ENCODE results near the gene SERPINB6. TPM values are rescaled to one million over a fixed set of nuclear protein-coding genes. Genes with fewer than 3 reads are reported as not detected.

Gene SERPINB6
- total RNA-seq, 1 experiment from 2014 or later, result 39.0 TPM

- no CpG with 5 or more reads among the region's 5 CpGs for WGBS (ENCODE audit: extremely low coverage, insufficient read length, low lambda C conversion rate)
- H3K56ac ChIP-seq (ENCODE audit: insufficient read length, low read depth, low read length), result no peak overlapping the region
- TF ChIP-seq, protein P1, sequence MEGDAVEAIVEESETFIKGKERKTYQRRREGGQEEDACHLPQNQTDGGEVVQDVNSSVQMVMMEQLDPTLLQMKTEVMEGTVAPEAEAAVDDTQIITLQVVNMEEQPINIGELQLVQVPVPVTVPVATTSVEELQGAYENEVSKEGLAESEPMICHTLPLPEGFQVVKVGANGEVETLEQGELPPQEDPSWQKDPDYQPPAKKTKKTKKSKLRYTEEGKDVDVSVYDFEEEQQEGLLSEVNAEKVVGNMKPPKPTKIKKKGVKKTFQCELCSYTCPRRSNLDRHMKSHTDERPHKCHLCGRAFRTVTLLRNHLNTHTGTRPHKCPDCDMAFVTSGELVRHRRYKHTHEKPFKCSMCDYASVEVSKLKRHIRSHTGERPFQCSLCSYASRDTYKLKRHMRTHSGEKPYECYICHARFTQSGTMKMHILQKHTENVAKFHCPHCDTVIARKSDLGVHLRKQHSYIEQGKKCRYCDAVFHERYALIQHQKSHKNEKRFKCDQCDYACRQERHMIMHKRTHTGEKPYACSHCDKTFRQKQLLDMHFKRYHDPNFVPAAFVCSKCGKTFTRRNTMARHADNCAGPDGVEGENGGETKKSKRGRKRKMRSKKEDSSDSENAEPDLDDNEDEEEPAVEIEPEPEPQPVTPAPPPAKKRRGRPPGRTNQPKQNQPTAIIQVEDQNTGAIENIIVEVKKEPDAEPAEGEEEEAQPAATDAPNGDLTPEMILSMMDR (conservative IDR thresholded peaks at IDR 0.05), result no peak
- no peak for DNase-seq
- no peak overlapping the region for H2BK12ac ChIP-seq (ENCODE audit: insufficient read length, low read depth, low read length)
- no peak overlapping the region for H4K91ac ChIP-seq (ENCODE audit: insufficient read length, low read depth, low read length)
- Mint-ChIP-seq H3K9me3 (peaks cover 0 to 4% of the 10 kb centered on the region in 2 experiments; a peak in 2 of 5 replicates), H3K27ac (no peak overlapping the region; a peak in 1 of 7 replicates), H3K36me3 (ENCODE audit: insufficient read depth in 1 of 3, low read depth in 3 of 3) (no peaks in the 10 kb centered on the region), H3K4me1 (peaks cover 28 to 43% of the 10 kb centered on the region in 2 experiments), H3K4me3 (no peak overlapping the region), H3K27me3 (ENCODE audit: low read depth) (peaks cover 9% of the 10 kb centered on the region; the same call in 1 of the 2 replicates)
- no peak overlapping the region for H2BK120ac ChIP-seq (ENCODE audit: low read depth, low read length, poor library complexity, severe bottlenecking)
- H4K20me1 ChIP-seq (ENCODE audit: control insufficient read depth, insufficient read depth, insufficient read length), result no peaks in the 10 kb centered on the region
- H3K27me3 ChIP-seq (ENCODE audit: insufficient read depth, low read length), result no peaks in the 10 kb centered on the region
- H2BK5ac ChIP-seq (ENCODE audit: insufficient read length, low read length), result no peak overlapping the region
- H3K4me1 ChIP-seq (ENCODE audit: insufficient read depth, low read length), result peaks cover 9% of the 10 kb centered on the region; the same call in 1 of the 2 replicates
- H3K79me2 ChIP-seq (ENCODE audit: insufficient read depth, low read length), result no peaks in the 10 kb centered on the region
- H3K9me3 ChIP-seq (ENCODE audit: control insufficient read depth, low read depth, low read length), result no peaks in the 10 kb centered on the region
- no peak overlapping the region for H3K14ac ChIP-seq (ENCODE audit: insufficient read depth, low read length)
- no peak overlapping the region for H2AK5ac ChIP-seq (ENCODE audit: insufficient read length, low read length)
- H3K79me1 ChIP-seq (ENCODE audit: insufficient read depth, low read depth, low read length, poor library complexity, severe bottlenecking), result no peaks in the 10 kb centered on the region
- H3K23me2 ChIP-seq (ENCODE audit: insufficient read length, low read depth, low read length, poor library complexity, severe bottlenecking), result no peaks in the 10 kb centered on the region
- H4K5ac ChIP-seq (ENCODE audit: insufficient read length, low read depth, low read length), result no peak overlapping the region
- H3K18ac ChIP-seq (ENCODE audit: insufficient read length, low read depth, low read length), result no peak overlapping the region
- no peak overlapping the region for H3K23ac ChIP-seq (ENCODE audit: insufficient read length, low read depth, low read length)
- no peak overlapping the region for H3K27ac ChIP-seq (ENCODE audit: insufficient read length, low read depth, low read length)
- no peak overlapping the region for H3K4ac ChIP-seq (ENCODE audit: low read depth, low read length)
- H2BK15ac ChIP-seq (ENCODE audit: low read depth, low read length), result no peak overlapping the region
- no peak overlapping the region for H3K9ac ChIP-seq (ENCODE audit: extremely low read depth, insufficient read length, low read length)
- H4K8ac ChIP-seq (replicated peaks; ENCODE audit: insufficient read length, low read depth, low read length), result no peak overlapping the region
- no peak overlapping the region for H2BK20ac ChIP-seq (ENCODE audit: low read depth, low read length, poor library complexity, severe bottlenecking)
- H2AFZ ChIP-seq (ENCODE audit: low read length), result no peak overlapping the region
- H3K4me2 ChIP-seq (ENCODE audit: insufficient read depth, insufficient read length, low read length), result no peak overlapping the region
- no peak overlapping the region for H3T11ph ChIP-seq (ENCODE audit: low read length)
These were observed 5.9 kb upstream of the SERPINB6 start for GRCh38 chr6:2977290-2977689.

Data from H9 (cell line).